HCT116 (cell line): Measurements from ENCODE around the gene DDX41. TPM values are rescaled to one million over a fixed set of nuclear protein-coding genes. Genes with fewer than 3 reads are reported as not detected.

Experiments used
- ATAC-seq: fragments of 200-7000 bp; cut with Tn5 transposase; 2 replicates; pipeline ENCODE4 v1.9.1; 2020; ENCODE audit warnings: mild to moderate bottlenecking, moderate library complexity
- BruUV-seq: library from RNA; stranded (reverse); fragments of 400-500 nt; replicated peaks from 2 replicates; lab custom pipeline; 2021; lab: Mats Ljungman, UMichigan
- CTCF ChIA-PET: fragments of 300-600 bp; sonication (Branson Sonifier 250); formaldehyde crosslinking; loops from one replicate; lab custom pipeline; 2021; ENCODE audit warnings: antibody characterized with exemption; lab: Charles Lee
- POLR2A ChIA-PET: fragments of 300-600, 350-600 bp; sonication (Branson Sonifier 250); formaldehyde crosslinking; loops from one replicate; lab custom pipeline; 2021; ENCODE audit warnings: antibody characterized with exemption; lab: Charles Lee
- RAD21 ChIA-PET, 2 experiments: fragments of 300-600 bp; sonication (Branson Sonifier 250); formaldehyde crosslinking; loops; one replicate each; lab custom pipeline; 2023; ENCODE audit warnings: low total read pairs in 2 of 2; ENCODE audit not compliant: uncharacterized antibody in 2 of 2, unreplicated experiment in 2 of 2, low non-redundant PET in 1 of 2; lab: Charles Lee
- DNase-seq: peaks from one replicate; pipeline ENCODE4 v3.0.0-alpha.2; 2010; ENCODE audit warnings: low read depth, low spot score
- H2AFZ ChIP-seq: fragments of 200-600 bp; shearing (Covaris generic), sonication (generic); 2 replicates; pipeline ENCODE4 v1.6.1; 2017; ENCODE audit warnings: low read depth, mixed run types, mixed read lengths, antibody characterized with exemption, low read length; ENCODE audit not compliant: poor library complexity, severe bottlenecking
- H3K27ac ChIP-seq: 2 replicates; pipeline ENCODE4 v1.5.1; 2012; ENCODE audit warnings: low read depth, low read length
- H3K27me3 ChIP-seq: fragments of 200-600 bp; sonication (generic); 2 replicates; pipeline ENCODE4 v1.6.1; 2016; ENCODE audit warnings: mixed run types, low read length, mixed read lengths; ENCODE audit not compliant: insufficient read depth
- H3K36me3 ChIP-seq, 2 experiments: fragments of 200-500 bp in 1 of 2; fragments of 200-600 bp in 1 of 2; sonication (Bioruptor generic) in 1 of 2; sonication (generic) in 1 of 2; 2 replicates each; pipeline versions ENCODE4 v1.5.1 to v1.6.1; 2014 to 2016; ENCODE audit warnings: low read length in 2 of 2, inconsistent platforms in 1 of 2, mixed read lengths in 1 of 2, mixed run types in 1 of 2; ENCODE audit not compliant: insufficient read depth in 2 of 2, control insufficient read depth in 1 of 2
- H3K4me1 ChIP-seq, 2 experiments: fragments of 200-600 bp in 1 of 2; sonication (generic) in 1 of 2; 2 replicates each; pipeline versions ENCODE4 v1.5.1 to v1.6.1; 2012 to 2017; ENCODE audit warnings: low read length in 2 of 2, inconsistent platforms in 1 of 2, mild to moderate bottlenecking in 1 of 2, mixed read lengths in 1 of 2, mixed run types in 1 of 2, moderate library complexity in 1 of 2; ENCODE audit not compliant: insufficient read depth in 2 of 2, control insufficient read depth in 1 of 2
- H3K4me2 ChIP-seq: fragments of 200-600 bp; sonication (generic); 2 replicates; pipeline ENCODE4 v1.6.1; 2017; ENCODE audit warnings: mixed run types, low read length, mixed read lengths
- H3K4me3 ChIP-seq, 2 experiments: fragments of 200-600 bp in 1 of 2; sonication (generic) in 1 of 2; replicated peaks in 1 of 2; 2 replicates each; pipeline ENCODE4 v1.5.1; 2011 to 2016; ENCODE audit warnings: low read length in 2 of 2, control low read depth in 1 of 2, low read depth in 1 of 2, mild to moderate bottlenecking in 1 of 2, mixed read lengths in 1 of 2, mixed run types in 1 of 2
- H3K79me2 ChIP-seq: fragments of 200-600 bp; sonication (generic); 2 replicates; pipeline ENCODE4 v1.6.1; 2017; ENCODE audit warnings: mild to moderate bottlenecking, mixed run types, low read length, moderate library complexity, mixed read lengths; ENCODE audit not compliant: insufficient read depth
- H3K9ac ChIP-seq: fragments of 200-600 bp; sonication (generic); 2 replicates; pipeline ENCODE4 v1.6.1; 2016; ENCODE audit warnings: low read length, mixed read lengths
- H3K9me2 ChIP-seq: fragments of 200-600 bp; sonication (generic), shearing (Covaris generic); 2 replicates; pipeline ENCODE4 v1.6.1; 2017; ENCODE audit warnings: mixed run types, mild to moderate bottlenecking, moderate library complexity; ENCODE audit not compliant: insufficient read depth
- H3K9me3 ChIP-seq, 2 experiments: fragments of 200-500 bp in 1 of 2; fragments of 200-600 bp in 1 of 2; sonication (Bioruptor generic) in 1 of 2; sonication (generic) in 1 of 2; 2 replicates each; pipeline ENCODE4 v1.6.1; 2014 to 2017; ENCODE audit warnings: low read length in 2 of 2, mixed read lengths in 2 of 2, inconsistent platforms in 1 of 2, low read depth in 1 of 2, mild to moderate bottlenecking in 1 of 2, mixed run types in 1 of 2, moderate library complexity in 1 of 2; ENCODE audit not compliant: control insufficient read depth in 1 of 2, insufficient read depth in 1 of 2
- H4K20me1 ChIP-seq: fragments of 200-600 bp; sonication (generic), shearing (Covaris generic); 2 replicates; pipeline ENCODE4 v1.6.1; 2017; ENCODE audit warnings: mixed run types, mild to moderate bottlenecking, moderate library complexity; ENCODE audit not compliant: insufficient read depth
- CEBPB ChIP-seq: IDR thresholded peaks from 2 replicates; pipeline ENCODE4 v1.6.1; 2012; ENCODE audit warnings: low read depth
- EGR1 ChIP-seq: IDR thresholded peaks from 2 replicates; pipeline ENCODE4 v1.6.1; 2012; ENCODE audit warnings: low read depth
- EZH2phosphoT487 ChIP-seq: fragments of 200-600 bp; IDR thresholded peaks from 2 replicates; pipeline ENCODE4 v1.6.1; 2018; ENCODE audit warnings: antibody characterized with exemption, borderline replicate concordance
- FOSL1 ChIP-seq: IDR thresholded peaks from 2 replicates; pipeline ENCODE4 v1.6.1; 2012; ENCODE audit warnings: low read depth
- JUND ChIP-seq: IDR thresholded peaks from 2 replicates; pipeline ENCODE4 v1.6.1; 2012
- POLR2AphosphoS5 ChIP-seq: IDR thresholded peaks from 2 replicates; pipeline ENCODE4 v1.6.1; 2011; ENCODE audit warnings: mild to moderate bottlenecking, low read depth, low read length, moderate library complexity
- TCF7L2 ChIP-seq: IDR thresholded peaks from 2 replicates; pipeline ENCODE4 v1.7.0; 2011; ENCODE audit warnings: borderline replicate concordance, inconsistent platforms; ENCODE audit not compliant: insufficient read depth, insufficient read length; ENCODE audit errors: extremely low read depth
- ZBTB33 ChIP-seq: IDR thresholded peaks from 2 replicates; pipeline ENCODE4 v1.6.1; 2011; ENCODE audit warnings: mild to moderate bottlenecking, low read length, moderate library complexity; ENCODE audit not compliant: insufficient replicate concordance; ENCODE audit errors: extremely low read depth
- intact Hi-C: fragments of 100-400 bp; cut with micrococcal nuclease; formaldehyde crosslinking; loops from 2 replicates; pipeline ENCODE4 v1.10.0; 2022
- total RNA-seq: library from RNA; stranded (reverse); gene quantifications from one replicate; pipeline ENCODE4 v1.2.1, GENCODE V29; 2021; ENCODE audit not compliant: unreplicated experiment

The DDX41 gene
- total RNA-seq, 1 experiment from 2014 or later: 141 TPM

DNA sequence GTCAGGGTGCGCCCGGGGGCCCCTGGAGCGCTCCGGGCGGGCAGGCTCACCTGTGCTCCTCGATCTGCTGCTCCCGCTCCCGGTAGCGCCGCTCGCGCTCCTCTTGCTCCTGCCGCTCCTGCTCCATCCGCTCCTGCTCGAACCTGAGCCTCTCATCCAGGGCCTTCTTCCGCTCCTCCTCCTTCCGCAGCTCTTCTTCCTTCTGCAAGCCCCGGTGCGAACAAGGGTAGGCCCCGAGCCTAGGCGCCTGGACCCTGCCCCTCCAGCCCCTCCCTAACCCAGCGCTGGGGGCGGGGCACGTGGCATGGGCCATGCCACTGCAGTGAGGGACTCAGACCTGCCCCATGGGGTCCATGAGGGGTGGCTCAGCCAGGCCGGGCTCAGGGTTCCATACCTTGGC, 49.9 kb downstream of the DDX41 start (continued):
- TF ChIP-seq CEBPB: no peak
- no peak for TF ChIP-seq JUND
- TF ChIP-seq EGR1: no peak
- TF ChIP-seq TCF7L2: no peak
- TF ChIP-seq FOSL1: no peak
- no peak for TF ChIP-seq EZH2phosphoT487
- TF ChIP-seq POLR2AphosphoS5: no peak

DNA sequence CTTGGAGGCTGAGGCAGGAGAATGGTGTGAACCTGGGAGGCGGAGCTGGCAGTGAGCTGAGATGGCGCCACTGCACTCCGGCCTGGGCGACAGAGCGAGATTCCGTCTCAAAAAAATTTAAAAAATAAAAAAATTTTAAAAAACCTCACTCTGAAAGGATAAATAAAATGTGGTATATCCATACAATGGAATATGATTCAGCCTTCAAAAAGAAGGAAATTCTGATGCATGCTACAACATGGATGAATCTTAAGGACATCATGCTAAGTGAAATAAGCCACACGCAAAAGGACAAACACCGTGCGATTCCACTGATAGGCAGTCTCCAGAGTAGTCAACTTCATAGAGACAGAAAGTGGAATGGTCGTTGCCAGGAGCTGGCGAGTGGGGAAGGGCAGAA, 51.7 kb downstream of the DDX41 start:
- ChIA-PET POLR2A (no interaction called here), RAD21 (interaction anchor here in 1 of 2 experiments (0.6 kb wide), 1 partner anchor 8 kb away, joined by 3 read pairs; no protein-coding TSS in a partner anchor)
- Histone ChIP-seq H3K9ac (no peak overlapping the region), H4K20me1 (no peaks in the 10 kb centered on the region), H2AFZ (no peak overlapping the region), H3K27ac (no peak overlapping the region), H3K36me3 (peaks cover 27 to 35% of the 10 kb centered on the region in 2 experiments; a peak in 3 of 4 replicates), H3K9me2 (no peaks in the 10 kb centered on the region), H3K4me2 (no peak overlapping the region), H3K4me3 (no peak overlapping the region)
- DNase-seq: no peak
- intact Hi-C loops: no loop called here
- no TSS peak for BruUV-seq
- no peak for TF ChIP-seq ZBTB33
- TF ChIP-seq, all 23 proteins: peak for 0
- Histone ChIP-seq H3K79me2 (peaks cover 12% of the 10 kb centered on the region; the same call in 1 of the 2 replicates), H3K4me1 (peaks cover 0 to 6% of the 10 kb centered on the region in 2 experiments; a peak in 2 of 4 replicates), H3K9me3 (no peaks in the 10 kb centered on the region), H3K27me3 (no peaks in the 10 kb centered on the region)
- CTCF ChIA-PET: no interaction called here
- no peak for ATAC-seq
